Stomach (tissue), 4 donors: Measurements from ENCODE around the gene USHBP1.

Experiments
- POLR2AphosphoS5 ChIP-seq, 3 donors: sonication (generic); formaldehyde crosslinking; IDR thresholded peaks; one replicate each; pipeline ENCODE4 v1.6.1; 2016; ENCODE audit warnings: antibody characterized with exemption in 3 of 3
- TF ChIP-seq, protein P1 (sequence below), 7 experiments: fragments of 450-650 bp in 4 of 7; fragments of 200-600 bp in 3 of 7; sonication (generic) in 3 of 7; IDR thresholded peaks; one replicate each; pipeline ENCODE4 v1.5.1; 2016 to 2019; ENCODE audit warnings: antibody characterized with exemption in 7 of 7, control low read depth in 2 of 7, mild to moderate bottlenecking in 1 of 7

DNA sequence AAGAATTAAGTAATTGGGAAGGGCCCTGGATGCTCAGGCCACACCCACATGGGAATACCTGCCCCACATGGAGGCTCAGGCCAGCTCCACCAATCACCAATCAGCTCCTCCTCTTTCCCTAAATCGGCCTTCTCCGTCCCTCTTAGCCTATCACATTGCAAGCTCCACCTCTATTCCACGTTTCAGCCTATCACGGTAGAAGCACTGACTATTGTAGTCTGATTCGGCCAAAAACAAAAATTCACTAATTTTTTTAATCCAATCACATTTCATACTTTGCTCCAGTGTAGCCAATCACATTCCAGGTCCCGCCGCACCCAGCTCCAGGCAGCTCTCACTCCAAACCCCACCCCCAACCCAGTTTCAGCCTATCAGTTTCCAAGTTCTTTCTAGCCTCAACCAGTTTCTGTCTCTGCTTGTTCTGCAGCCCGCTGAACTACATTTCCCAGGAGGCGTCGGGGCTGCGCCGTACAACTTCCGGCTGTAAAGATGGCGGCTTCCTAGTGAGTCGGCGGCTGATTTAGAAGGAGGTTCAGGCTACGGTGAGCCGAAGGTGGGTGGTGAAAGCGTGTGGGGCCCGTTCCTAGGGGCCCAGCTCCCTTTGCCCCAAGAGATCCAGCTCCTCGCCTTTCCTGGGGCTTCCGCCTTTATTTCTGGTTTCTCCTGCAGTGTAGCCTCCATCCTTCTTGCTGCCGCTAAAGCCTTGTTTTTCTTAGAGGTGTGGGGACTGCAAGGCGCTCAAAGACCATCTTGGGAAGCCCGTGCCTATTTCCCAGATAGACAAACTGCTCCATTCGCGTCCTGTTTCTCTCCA, 2.6 kb upstream of the USHBP1 start, which contains the start of gene BABAM1:
- TF ChIP-seq, protein P1, sequence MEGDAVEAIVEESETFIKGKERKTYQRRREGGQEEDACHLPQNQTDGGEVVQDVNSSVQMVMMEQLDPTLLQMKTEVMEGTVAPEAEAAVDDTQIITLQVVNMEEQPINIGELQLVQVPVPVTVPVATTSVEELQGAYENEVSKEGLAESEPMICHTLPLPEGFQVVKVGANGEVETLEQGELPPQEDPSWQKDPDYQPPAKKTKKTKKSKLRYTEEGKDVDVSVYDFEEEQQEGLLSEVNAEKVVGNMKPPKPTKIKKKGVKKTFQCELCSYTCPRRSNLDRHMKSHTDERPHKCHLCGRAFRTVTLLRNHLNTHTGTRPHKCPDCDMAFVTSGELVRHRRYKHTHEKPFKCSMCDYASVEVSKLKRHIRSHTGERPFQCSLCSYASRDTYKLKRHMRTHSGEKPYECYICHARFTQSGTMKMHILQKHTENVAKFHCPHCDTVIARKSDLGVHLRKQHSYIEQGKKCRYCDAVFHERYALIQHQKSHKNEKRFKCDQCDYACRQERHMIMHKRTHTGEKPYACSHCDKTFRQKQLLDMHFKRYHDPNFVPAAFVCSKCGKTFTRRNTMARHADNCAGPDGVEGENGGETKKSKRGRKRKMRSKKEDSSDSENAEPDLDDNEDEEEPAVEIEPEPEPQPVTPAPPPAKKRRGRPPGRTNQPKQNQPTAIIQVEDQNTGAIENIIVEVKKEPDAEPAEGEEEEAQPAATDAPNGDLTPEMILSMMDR (IDR thresholded peaks at IDR 0.05), result no peak
- peak; percentile 55 to 77 (median 64) for TF ChIP-seq POLR2AphosphoS5 (IDR thresholded peaks at IDR 0.05)
